Measurements from ENCODE around the gene SLC49A4. TPM values are rescaled to one million over a fixed set of nuclear protein-coding genes. Genes with fewer than 3 reads are reported as not detected.

SLC49A4 gene
- total RNA-seq, 1 donor from 2014 or later, result 9.2 TPM

- DNase-seq (ENCODE audit: low read depth, low spot score), result no peak
These were observed 134.6 kb downstream of the SLC49A4 start for GRCh38 chr3:122929188-122930062.

- DNase-seq (ENCODE audit: low read depth, low spot score), result no peak
These were observed 135.5 kb downstream of the SLC49A4 start for GRCh38 chr3:122930063-122930997.

Other genes with a start within 250 kb of the SLC49A4 start
- 16.8 and 23.5 TPM in 2 replicates for gene PARP9, start 230.8 kb upstream of the SLC49A4 start, total RNA-seq
- gene DTX3L, start 230.7 kb upstream of the SLC49A4 start, total RNA-seq, result 13.1 and 21.5 TPM in 2 replicates
- gene PARP15, start 217.4 kb upstream of the SLC49A4 start, total RNA-seq, result 0.07 and 0.25 TPM in 2 replicates
- 58.9 and 104 TPM in 2 replicates for gene PARP14, start 114.2 kb upstream of the SLC49A4 start, total RNA-seq
- 4.9 and 7.7 TPM in 2 replicates for gene HSPBAP1, start 1.2 kb upstream of the SLC49A4 start, total RNA-seq
- not detected in 2 replicates for gene SEMA5B, start 232.7 kb downstream of the SLC49A4 start, total RNA-seq